EH (cell line): ENCODE results near the gene NOL12.
A peak's percentile ranks its signal among the peaks of the same experiment; 100 is the strongest.
"Not testable (repeated sequence)": the region's sequence is repeated elsewhere in the genome, so short reads cannot be mapped to it uniquely, and the experiment has no call there.

ENCODE experiments used
- DNase-seq: peaks from one replicate; pipeline ENCODE4 v3.0.0-alpha.2; 2015; ENCODE audit warnings: low read depth

The NOL12 gene

GRCh38 chr22:37679670-37680069 lies 6.5 kb upstream of the NOL12 start:
- no peak for DNase-seq

- DNase-seq, result peak; percentile 36
Measured at GRCh38 chr22:37680191-37680851, 5.8 kb upstream of the NOL12 start.

- DNase-seq, result peak; percentile 66
Measured at GRCh38 chr22:37681001-37681424, 5.1 kb upstream of the NOL12 start.

- DNase-seq, result peak; percentile 84
Measured at GRCh38 chr22:37681556-37682049, 4.5 kb upstream of the NOL12 start.

- DNase-seq, result peak; percentile 29
Measured at GRCh38 chr22:37684803-37685615, 1.1 kb upstream of the NOL12 start.

GRCh38 chr22:37690407-37690806 lies 4.3 kb downstream of the NOL12 start:
- DNase-seq, result no peak

GRCh38 chr22:37690901-37691504 lies 4.9 kb downstream of the NOL12 start:
- no peak for DNase-seq

GRCh38 chr22:37692627-37693285 lies 6.6 kb downstream of the NOL12 start:
- no peak for DNase-seq

- not testable (repeated sequence) for DNase-seq
Measured at GRCh38 chr22:37694131-37694530, 8.0 kb downstream of the NOL12 start.

- DNase-seq, result not testable (repeated sequence)
Measured at GRCh38 chr22:37696260-37696656, 10.1 kb downstream of the NOL12 start.

- DNase-seq, result peak; percentile 97
Measured at GRCh38 chr22:37696657-37697537, 10.8 kb downstream of the NOL12 start, which contains the start of gene TRIOBP. TRIOBP (plus strand) TSS chr22:37697048; CDS start chr22:37701366, 4,318 bp downstream.

- DNase-seq, result no peak
Measured at GRCh38 chr22:37697538-37697835, 11.3 kb downstream of the NOL12 start.

GRCh38 chr22:37701141-37701786 lies 15.1 kb downstream of the NOL12 start:
- no peak for DNase-seq

GRCh38 chr22:37703906-37704305 lies 17.8 kb downstream of the NOL12 start:
- no peak for DNase-seq

- no peak for DNase-seq
Measured at GRCh38 chr22:37704645-37705044, 18.5 kb downstream of the NOL12 start.

GRCh38 chr22:37705205-37705604 lies 19.1 kb downstream of the NOL12 start:
- DNase-seq, result no peak

GRCh38 chr22:37708580-37709444 lies 22.7 kb downstream of the NOL12 start:
- no peak for DNase-seq

GRCh38 chr22:37709445-37709765 lies 23.3 kb downstream of the NOL12 start:
- DNase-seq, result no peak

- DNase-seq, result no peak
Measured at GRCh38 chr22:37710675-37711074, 24.5 kb downstream of the NOL12 start.

- DNase-seq, result no peak
Measured at GRCh38 chr22:37711490-37711889, 25.3 kb downstream of the NOL12 start.
